ENCODE measurements around the gene SRPK3.

The SRPK3 gene

DNA sequence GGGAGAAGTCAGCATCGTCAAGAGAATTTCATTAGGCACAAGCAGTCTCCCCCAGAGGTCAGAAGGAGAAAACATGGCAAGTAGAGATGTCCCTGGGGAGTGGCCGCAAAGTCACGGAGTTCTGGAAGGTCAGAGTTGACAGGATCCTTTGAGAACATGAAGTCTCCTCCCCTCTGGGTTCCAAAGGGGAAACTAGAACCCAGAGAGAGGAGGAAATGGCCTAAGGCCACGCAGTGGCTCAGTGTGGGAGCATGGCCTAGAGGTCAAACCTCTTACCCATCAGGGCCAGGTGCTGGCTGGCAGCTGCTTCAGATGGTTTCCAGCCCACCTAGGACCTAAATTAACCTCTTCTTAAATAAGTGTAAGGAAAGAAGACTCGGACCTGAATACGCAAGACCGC lies 12.4 kb downstream of the SRPK3 start:
- H3K27ac ChIP-seq (replicated peaks; ENCODE audit: low read length) = no peak overlapping the region
- H3K18ac ChIP-seq (ENCODE audit: low read length) = no peak overlapping the region
- DNase-seq (ENCODE audit: low spot score) = no peak
- no peak overlapping the region for H4K91ac ChIP-seq (ENCODE audit: low read depth, low read length, poor library complexity)
- H2BK12ac ChIP-seq (ENCODE audit: low read length) = no peak overlapping the region
- no CpG with 5 or more reads among the region's 7 CpGs for WGBS, 2 donors (ENCODE audit: extremely low coverage in 2 of 2, insufficient read length in 2 of 2, insufficient replicate concordance in 1 of 2)
- no peak overlapping the region for H2AK5ac ChIP-seq (ENCODE audit: low read depth, low read length)
- peaks cover 6% of the 10 kb centered on the region for H3K79me1 ChIP-seq (ENCODE audit: low read depth, low read length)
- H3K4me2 ChIP-seq (ENCODE audit: insufficient read depth, low read length, poor library complexity, severe bottlenecking) = peak overlapping the region; percentile 66
- no peak overlapping the region for H3K23ac ChIP-seq (ENCODE audit: low read depth, low read length, poor library complexity)
- peaks cover 0 to 14% (median 0%) of the 10 kb centered on the region in 3 experiments for H3K27me3 ChIP-seq (ENCODE audit: control insufficient read depth in 3 of 3, insufficient read depth in 3 of 3, low read depth in 1 of 3, low read length in 3 of 3)
- H3K36me3 ChIP-seq (replicated peaks in 1 of 2; ENCODE audit: control insufficient read depth in 2 of 2, insufficient read depth in 2 of 2, low read length in 2 of 2) = peaks cover 5 to 39% of the 10 kb centered on the region in 2 donors
- no peak overlapping the region for H2BK5ac ChIP-seq (ENCODE audit: low read length)
- H2BK15ac ChIP-seq (ENCODE audit: low read length) = no peak overlapping the region
- H2BK120ac ChIP-seq (ENCODE audit: low read depth, low read length) = no peak overlapping the region
- peaks cover 5% of the 10 kb centered on the region in 2 donors for H3K4me1 ChIP-seq (ENCODE audit: control insufficient read depth in 2 of 2, insufficient read depth in 1 of 2, low read depth in 1 of 2, low read length in 2 of 2)
- no peak overlapping the region for H4K8ac ChIP-seq (ENCODE audit: low read depth, low read length)
- H3K9ac ChIP-seq (ENCODE audit: low read depth, low read length, poor library complexity) = no peak overlapping the region
- H2AFZ ChIP-seq (ENCODE audit: low read length) = no peak overlapping the region
- peaks cover 0 to 4% of the 10 kb centered on the region in 2 donors for H3K9me3 ChIP-seq (replicated peaks in 1 of 2; ENCODE audit: control insufficient read depth in 2 of 2, insufficient read depth in 1 of 2, low read depth in 1 of 2, low read length in 2 of 2)
- no peak overlapping the region for H3K14ac ChIP-seq (ENCODE audit: low read length)
- no peak overlapping the region for H3K4ac ChIP-seq (ENCODE audit: low read length)
- peak overlapping the region; percentile 78 to 88 for H3K4me3 ChIP-seq (ENCODE audit: low read length in 2 of 2)

- Histone ChIP-seq H2AK5ac (ENCODE audit: low read depth, low read length) (no peak within 1 kb of the TSS), H4K91ac (ENCODE audit: low read depth, low read length, poor library complexity) (no peak within 1 kb of the TSS), H3K4ac (ENCODE audit: low read length) (peak within 1 kb of the TSS; percentile 53), H3K9me3 (replicated peaks in 1 of 2; ENCODE audit: control insufficient read depth in 2 of 2, insufficient read depth in 1 of 2, low read depth in 1 of 2, low read length in 2 of 2) (peaks cover 0 to 4% of the 10 kb centered on the region in 2 donors), H2BK12ac (ENCODE audit: low read length) (no peak within 1 kb of the TSS), H4K8ac (ENCODE audit: low read depth, low read length) (no peak within 1 kb of the TSS), H2BK120ac (ENCODE audit: low read depth, low read length) (no peak within 1 kb of the TSS), H2BK15ac (ENCODE audit: low read length) (no peak within 1 kb of the TSS), H3K4me2 (ENCODE audit: insufficient read depth, low read length, poor library complexity, severe bottlenecking) (peak within 1 kb of the TSS; percentile 66), H3K36me3 (replicated peaks in 1 of 2; ENCODE audit: control insufficient read depth in 2 of 2, insufficient read depth in 2 of 2, low read length in 2 of 2) (peaks cover 5 to 48% of the 10 kb centered on the region in 2 donors), H2AFZ (ENCODE audit: low read length) (peak within 1 kb of the TSS; percentile 91), H3K27ac (replicated peaks; ENCODE audit: low read length) (peak within 1 kb of the TSS; percentile 68), H3K27me3 (ENCODE audit: control insufficient read depth in 3 of 3, insufficient read depth in 3 of 3, low read depth in 1 of 3, low read length in 3 of 3) (peaks cover 0 to 14% (median 0%) of the 10 kb centered on the region in 3 experiments), H3K18ac (ENCODE audit: low read length) (peak within 1 kb of the TSS; percentile 99), H3K79me1 (ENCODE audit: low read depth, low read length) (peaks cover 6% of the 10 kb centered on the region), H3K4me1 (ENCODE audit: control insufficient read depth in 2 of 2, insufficient read depth in 1 of 2, low read depth in 1 of 2, low read length in 2 of 2) (peaks cover 5% of the 10 kb centered on the region in 2 donors), H3K14ac (ENCODE audit: low read length) (peak within 1 kb of the TSS; percentile 56), H3K23ac (ENCODE audit: low read depth, low read length, poor library complexity) (peak within 1 kb of the TSS; percentile 31), H2BK5ac (ENCODE audit: low read length) (no peak within 1 kb of the TSS), H3K4me3 (ENCODE audit: low read length in 2 of 2) (peak within 1 kb of the TSS; percentile 78 to 93), H3K9ac (ENCODE audit: low read depth, low read length, poor library complexity) (peak within 1 kb of the TSS; percentile 98)
- no CpG with 5 or more reads among the region's 92 CpGs for WGBS, 2 donors (ENCODE audit: extremely low coverage in 2 of 2, insufficient read length in 2 of 2, insufficient replicate concordance in 1 of 2)
- DNase-seq (ENCODE audit: low spot score) = peak; percentile 91
Measured at GRCh38 chrX:153794018-153794896, 13.4 kb downstream of the SRPK3 start, which contains the start of the genes IDH3G and SSR4. IDH3G (minus strand) TSS chrX:153794375; CDS start chrX:153794326, 49 bp downstream. SSR4 (plus strand) TSS chrX:153794668; CDS start chrX:153794688, 20 bp downstream.

DNA sequence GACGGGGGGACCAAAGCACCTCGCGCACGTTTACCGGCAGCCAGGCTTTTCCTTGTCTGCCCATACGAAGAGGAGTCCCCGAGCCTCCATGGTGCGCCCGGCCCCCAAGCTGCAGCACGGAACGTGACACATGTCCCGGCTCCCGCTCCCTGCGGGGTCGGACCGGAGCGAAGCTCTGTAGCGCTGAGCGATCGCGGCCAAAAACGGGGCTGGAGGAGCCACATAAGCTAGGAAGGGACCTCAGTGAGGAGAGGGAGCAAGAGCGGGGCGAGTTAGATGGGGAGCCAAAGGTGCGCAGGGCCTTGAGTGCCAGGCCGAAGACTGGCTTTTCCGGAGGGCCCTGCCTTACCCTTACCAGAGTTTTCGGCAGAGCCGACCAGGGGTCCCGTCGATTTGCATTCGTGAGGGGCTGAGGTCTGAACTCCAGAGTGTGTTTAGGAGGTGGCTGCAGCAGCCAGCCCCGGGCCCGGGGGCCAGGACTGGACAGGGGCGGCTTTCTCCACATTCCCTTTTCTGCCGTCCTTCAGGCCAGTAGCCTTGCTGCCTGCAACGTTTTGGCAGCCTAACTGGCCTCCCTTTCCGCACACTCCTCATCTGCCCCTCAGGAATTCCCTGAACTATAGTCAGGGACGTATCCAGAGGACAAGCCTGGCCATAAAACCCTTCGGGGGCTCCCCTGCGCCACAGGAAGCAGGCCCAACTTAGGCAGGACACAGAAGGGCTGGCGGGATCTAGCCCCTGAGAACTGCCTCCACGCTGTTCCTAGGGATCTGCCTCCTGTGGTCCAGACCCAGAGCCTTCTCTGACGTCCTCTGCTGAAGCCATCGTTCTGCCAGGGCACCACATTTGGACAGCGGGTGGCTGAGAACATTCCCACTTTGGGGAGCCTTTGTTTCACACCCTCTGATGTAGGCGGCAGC lies 14.3 kb downstream of the SRPK3 start:
- Histone ChIP-seq H3K23ac (ENCODE audit: low read depth, low read length, poor library complexity) (no peak overlapping the region), H2BK12ac (ENCODE audit: low read length) (no peak overlapping the region), H2BK5ac (ENCODE audit: low read length) (no peak overlapping the region), H3K9me3 (replicated peaks in 1 of 2; ENCODE audit: control insufficient read depth in 2 of 2, insufficient read depth in 1 of 2, low read depth in 1 of 2, low read length in 2 of 2) (peaks cover 0 to 4% of the 10 kb centered on the region in 2 donors), H2BK120ac (ENCODE audit: low read depth, low read length) (no peak overlapping the region), H3K4me1 (ENCODE audit: control insufficient read depth in 2 of 2, insufficient read depth in 1 of 2, low read depth in 1 of 2, low read length in 2 of 2) (peaks cover 5% of the 10 kb centered on the region in 2 donors), H3K4me2 (ENCODE audit: insufficient read depth, low read length, poor library complexity, severe bottlenecking) (peak overlapping the region; percentile 64), H2BK15ac (ENCODE audit: low read length) (no peak overlapping the region), H3K27ac (replicated peaks; ENCODE audit: low read length) (no peak overlapping the region), H3K4me3 (ENCODE audit: low read length in 2 of 2) (peak overlapping the region; percentile 78 to 93), H3K27me3 (ENCODE audit: control insufficient read depth in 3 of 3, insufficient read depth in 3 of 3, low read depth in 1 of 3, low read length in 3 of 3) (peaks cover 0 to 12% (median 0%) of the 10 kb centered on the region in 3 experiments), H3K14ac (ENCODE audit: low read length) (peak overlapping the region; percentile 56), H3K18ac (ENCODE audit: low read length) (peak overlapping the region; percentile 88), H3K9ac (ENCODE audit: low read depth, low read length, poor library complexity) (peak overlapping the region; percentile 91), H4K8ac (ENCODE audit: low read depth, low read length) (no peak overlapping the region), H2AK5ac (ENCODE audit: low read depth, low read length) (no peak overlapping the region), H4K91ac (ENCODE audit: low read depth, low read length, poor library complexity) (no peak overlapping the region), H3K36me3 (replicated peaks in 1 of 2; ENCODE audit: control insufficient read depth in 2 of 2, insufficient read depth in 2 of 2, low read length in 2 of 2) (peaks cover 3 to 46% of the 10 kb centered on the region in 2 donors), H3K4ac (ENCODE audit: low read length) (peak overlapping the region; percentile 53), H2AFZ (ENCODE audit: low read length) (peak overlapping the region; percentile 2), H3K79me1 (ENCODE audit: low read depth, low read length) (peaks cover 6% of the 10 kb centered on the region)
- no CpG with 5 or more reads among the region's 47 CpGs for WGBS, 2 donors (ENCODE audit: extremely low coverage in 2 of 2, insufficient read length in 2 of 2, insufficient replicate concordance in 1 of 2)
- no peak for DNase-seq (ENCODE audit: low spot score)

Measured in neuronal stem cell (in vitro differentiated cells).